ENCODE results near the gene ANKS4B. TPM values are rescaled to one million over a fixed set of nuclear protein-coding genes. Genes with fewer than 3 reads are reported as not detected.

Gene ANKS4B
- polyA plus RNA-seq, 1 donor from 2014 or later = not detected

GRCh38 chr16:21239646-21240045 is 6.1 kb downstream of the ANKS4B start:
- Histone ChIP-seq H3K9me2 (ENCODE audit: insufficient read depth, low read length) (no peaks in the 10 kb centered on the region), H2AFZ (ENCODE audit: low read depth, low read length) (no peak overlapping the region), H3K4me3 (ENCODE audit: low read length) (no peak overlapping the region), H3K9ac (ENCODE audit: low read length) (no peak overlapping the region), H3K79me2 (replicated peaks; ENCODE audit: insufficient read depth, low read length) (no peaks in the 10 kb centered on the region), H3K27me3 (ENCODE audit: insufficient read depth, low read depth, low read length) (no peaks in the 10 kb centered on the region), H4K20me1 (ENCODE audit: insufficient read depth) (no peaks in the 10 kb centered on the region), H3F3A (ENCODE audit: insufficient read depth, low read length, poor library complexity, severe bottlenecking) (no peaks in the 10 kb centered on the region), H3K9me3 (ENCODE audit: low read length) (no peaks in the 10 kb centered on the region), H3K4me2 (ENCODE audit: low read length) (no peak overlapping the region), H3K36me3 (ENCODE audit: insufficient read depth, low read length) (no peaks in the 10 kb centered on the region), H3K27ac (ENCODE audit: low read length) (no peak overlapping the region)
- TF ChIP-seq SMC3 (conservative IDR thresholded peaks at IDR 0.05; ENCODE audit: poor library complexity) (no peak), CTCF (IDR thresholded peaks at IDR 0.05; ENCODE audit: poor library complexity, severe bottlenecking) (no peak), EP300 (conservative IDR thresholded peaks at IDR 0.05; ENCODE audit: poor library complexity, severe bottlenecking) (no peak), REST (IDR thresholded peaks at IDR 0.05; ENCODE audit: borderline replicate concordance) (no peak), POLR2AphosphoS5 (IDR thresholded peaks at IDR 0.05) (no peak), RAD21 (conservative IDR thresholded peaks at IDR 0.05) (no peak), TAF1 (IDR thresholded peaks at IDR 0.05; ENCODE audit: low read depth) (no peak), EZH2 (IDR thresholded peaks at IDR 0.05; ENCODE audit: borderline replicate concordance, insufficient read depth, low read length, poor library complexity, severe bottlenecking) (no peak), MXI1 (conservative IDR thresholded peaks at IDR 0.05; ENCODE audit: poor library complexity, severe bottlenecking) (no peak)

- Histone ChIP-seq H3K27ac (ENCODE audit: low read length) (no peak overlapping the region), H3K4me2 (ENCODE audit: low read length) (no peak overlapping the region), H3K9ac (ENCODE audit: low read length) (no peak overlapping the region), H3K36me3 (ENCODE audit: insufficient read depth, low read length) (no peaks in the 10 kb centered on the region), H2AFZ (ENCODE audit: low read depth, low read length) (no peak overlapping the region), H3K4me3 (ENCODE audit: low read length) (no peak overlapping the region), H3K27me3 (ENCODE audit: insufficient read depth, low read depth, low read length) (no peaks in the 10 kb centered on the region), H3K9me3 (ENCODE audit: low read length) (no peaks in the 10 kb centered on the region), H3K9me2 (ENCODE audit: insufficient read depth, low read length) (no peaks in the 10 kb centered on the region), H3F3A (ENCODE audit: insufficient read depth, low read length, poor library complexity, severe bottlenecking) (no peaks in the 10 kb centered on the region), H3K79me2 (replicated peaks; ENCODE audit: insufficient read depth, low read length) (no peaks in the 10 kb centered on the region), H4K20me1 (ENCODE audit: insufficient read depth) (no peaks in the 10 kb centered on the region)
- TF ChIP-seq MXI1 (conservative IDR thresholded peaks at IDR 0.05; ENCODE audit: poor library complexity, severe bottlenecking) (no peak), RAD21 (conservative IDR thresholded peaks at IDR 0.05) (no peak), EP300 (conservative IDR thresholded peaks at IDR 0.05; ENCODE audit: poor library complexity, severe bottlenecking) (no peak)
Measured at GRCh38 chr16:21242756-21243155, 9.3 kb downstream of the ANKS4B start.
